Measurements from ENCODE around the gene NEDD9.

DNA sequence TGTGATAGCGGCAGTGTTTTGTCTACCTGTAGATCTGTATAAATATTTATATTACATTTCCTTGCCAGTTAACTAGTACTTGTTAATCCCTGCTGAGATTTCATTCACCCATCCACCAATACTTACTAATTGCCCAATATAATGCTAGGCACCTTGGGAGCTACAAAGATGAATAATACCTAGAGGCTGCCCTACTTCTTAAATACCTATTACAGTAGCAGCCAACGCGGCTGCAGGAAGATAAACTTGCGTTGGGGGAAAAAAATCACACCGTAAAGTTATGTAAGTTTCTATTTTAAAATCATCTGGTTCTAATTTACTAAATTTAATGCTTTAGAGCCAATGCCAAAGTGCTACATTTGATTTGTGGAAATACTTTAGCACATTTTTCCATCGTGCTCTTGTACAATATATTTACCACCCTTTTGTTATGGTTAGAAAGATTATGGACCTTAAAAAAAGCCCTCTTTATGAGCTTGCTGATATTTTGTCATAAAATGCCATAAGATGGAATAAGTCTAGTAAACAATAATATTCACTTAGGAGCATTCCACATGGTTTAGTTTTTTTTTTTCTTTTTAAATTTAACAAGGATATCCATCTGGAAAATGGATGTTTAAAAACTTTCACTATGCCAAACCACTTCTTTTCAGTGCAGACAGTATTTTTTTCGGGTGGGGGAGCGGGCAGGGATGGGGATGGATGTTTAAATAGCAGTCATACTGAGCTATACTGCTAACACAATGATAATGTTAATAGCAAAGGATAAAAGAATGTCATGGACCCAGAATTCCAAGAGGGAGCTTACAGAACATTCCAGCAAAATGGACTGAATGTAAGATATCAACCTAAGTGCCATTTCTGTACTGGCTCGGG lies 13.2 kb upstream of the NEDD9 start:
- TF ChIP-seq, protein P1, sequence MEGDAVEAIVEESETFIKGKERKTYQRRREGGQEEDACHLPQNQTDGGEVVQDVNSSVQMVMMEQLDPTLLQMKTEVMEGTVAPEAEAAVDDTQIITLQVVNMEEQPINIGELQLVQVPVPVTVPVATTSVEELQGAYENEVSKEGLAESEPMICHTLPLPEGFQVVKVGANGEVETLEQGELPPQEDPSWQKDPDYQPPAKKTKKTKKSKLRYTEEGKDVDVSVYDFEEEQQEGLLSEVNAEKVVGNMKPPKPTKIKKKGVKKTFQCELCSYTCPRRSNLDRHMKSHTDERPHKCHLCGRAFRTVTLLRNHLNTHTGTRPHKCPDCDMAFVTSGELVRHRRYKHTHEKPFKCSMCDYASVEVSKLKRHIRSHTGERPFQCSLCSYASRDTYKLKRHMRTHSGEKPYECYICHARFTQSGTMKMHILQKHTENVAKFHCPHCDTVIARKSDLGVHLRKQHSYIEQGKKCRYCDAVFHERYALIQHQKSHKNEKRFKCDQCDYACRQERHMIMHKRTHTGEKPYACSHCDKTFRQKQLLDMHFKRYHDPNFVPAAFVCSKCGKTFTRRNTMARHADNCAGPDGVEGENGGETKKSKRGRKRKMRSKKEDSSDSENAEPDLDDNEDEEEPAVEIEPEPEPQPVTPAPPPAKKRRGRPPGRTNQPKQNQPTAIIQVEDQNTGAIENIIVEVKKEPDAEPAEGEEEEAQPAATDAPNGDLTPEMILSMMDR (conservative IDR thresholded peaks at IDR 0.05 in 1 of 2, IDR thresholded peaks at IDR 0.05 in 1 of 2; ENCODE audit: low read depth in 1 of 2, low read length in 2 of 2), result no peak
- TF ChIP-seq EZH2 (IDR thresholded peaks at IDR 0.05; ENCODE audit: low read length, missing control alignments), result no peak

Measured in fibroblast of lung (primary cell).